Suprapubic skin (tissue), 3 donors: ENCODE measurements around the gene MYO5B.

ENCODE experiments used
- POLR2A ChIP-seq, 2 donors: fragments of 450-650 bp; IDR thresholded peaks; one replicate each; pipeline ENCODE4 v1.6.1; 2017; ENCODE audit warnings: antibody characterized with exemption in 2 of 2, mild to moderate bottlenecking in 2 of 2, moderate library complexity in 2 of 2
- TF ChIP-seq, protein P1 (sequence below), 2 donors: fragments of 200-600 bp in 1 of 2; fragments of 450-650 bp in 1 of 2; sonication (generic) in 1 of 2; IDR thresholded peaks; one replicate each; pipeline ENCODE4 v1.5.1; 2016 to 2019; ENCODE audit warnings: antibody characterized with exemption in 2 of 2, mild to moderate bottlenecking in 1 of 2, moderate library complexity in 1 of 2

DNA sequence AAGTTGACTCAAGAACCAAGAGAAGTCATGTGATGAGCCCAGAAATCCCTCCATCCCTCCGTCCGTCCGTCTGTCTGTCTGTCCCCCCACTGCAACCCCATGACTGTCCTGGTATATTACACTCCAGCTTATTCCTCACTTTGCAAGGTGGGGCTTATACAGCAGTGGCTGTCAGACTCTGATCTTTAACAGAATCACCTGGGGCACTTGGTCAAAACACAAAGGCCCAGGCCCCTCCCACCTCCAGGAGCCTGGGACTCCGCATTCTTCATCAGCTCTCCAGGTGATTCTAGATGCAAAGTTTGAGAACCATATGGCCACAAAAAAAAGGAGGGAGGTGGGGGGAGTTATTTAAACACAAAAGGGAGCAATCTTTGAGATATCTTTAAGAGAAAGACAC is 61.4 kb downstream of the MYO5B start:
- TF ChIP-seq, protein P1, sequence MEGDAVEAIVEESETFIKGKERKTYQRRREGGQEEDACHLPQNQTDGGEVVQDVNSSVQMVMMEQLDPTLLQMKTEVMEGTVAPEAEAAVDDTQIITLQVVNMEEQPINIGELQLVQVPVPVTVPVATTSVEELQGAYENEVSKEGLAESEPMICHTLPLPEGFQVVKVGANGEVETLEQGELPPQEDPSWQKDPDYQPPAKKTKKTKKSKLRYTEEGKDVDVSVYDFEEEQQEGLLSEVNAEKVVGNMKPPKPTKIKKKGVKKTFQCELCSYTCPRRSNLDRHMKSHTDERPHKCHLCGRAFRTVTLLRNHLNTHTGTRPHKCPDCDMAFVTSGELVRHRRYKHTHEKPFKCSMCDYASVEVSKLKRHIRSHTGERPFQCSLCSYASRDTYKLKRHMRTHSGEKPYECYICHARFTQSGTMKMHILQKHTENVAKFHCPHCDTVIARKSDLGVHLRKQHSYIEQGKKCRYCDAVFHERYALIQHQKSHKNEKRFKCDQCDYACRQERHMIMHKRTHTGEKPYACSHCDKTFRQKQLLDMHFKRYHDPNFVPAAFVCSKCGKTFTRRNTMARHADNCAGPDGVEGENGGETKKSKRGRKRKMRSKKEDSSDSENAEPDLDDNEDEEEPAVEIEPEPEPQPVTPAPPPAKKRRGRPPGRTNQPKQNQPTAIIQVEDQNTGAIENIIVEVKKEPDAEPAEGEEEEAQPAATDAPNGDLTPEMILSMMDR (IDR thresholded peaks at IDR 0.05) = no peak
- TF ChIP-seq POLR2A (IDR thresholded peaks at IDR 0.05) = no peak
